ENCODE data around the gene KLHL7. TPM values are rescaled to one million over a fixed set of nuclear protein-coding genes. Genes with fewer than 3 reads are reported as not detected.
A peak's percentile ranks its signal among the peaks of the same experiment; 100 is the strongest.

The KLHL7 gene
- total RNA-seq, 4 donors from 2014 or later = 9.2 to 27.4 (median 25.3) TPM

GRCh38 chr7:23200331-23200730, 94.7 kb downstream of the KLHL7 start:
- in situ Hi-C loops (cut with MboI; ENCODE audit: low pct_ligation_motif_present in 1 of 4, low pct_unique_long_range_greater_than_20kb in 1 of 4, low sequenced_read_pairs in 3 of 4) (no loop called here), intact Hi-C loops (cut with DNase I; ENCODE audit: low total_unique reads) (loop anchor here (10.0 kb wide), 1 partner anchor 1816 kb away; no protein-coding TSS in a partner anchor)
- TF ChIP-seq EP300 (IDR thresholded peaks at IDR 0.05; ENCODE audit: low read depth) = no peak
- TF ChIP-seq, protein P1, sequence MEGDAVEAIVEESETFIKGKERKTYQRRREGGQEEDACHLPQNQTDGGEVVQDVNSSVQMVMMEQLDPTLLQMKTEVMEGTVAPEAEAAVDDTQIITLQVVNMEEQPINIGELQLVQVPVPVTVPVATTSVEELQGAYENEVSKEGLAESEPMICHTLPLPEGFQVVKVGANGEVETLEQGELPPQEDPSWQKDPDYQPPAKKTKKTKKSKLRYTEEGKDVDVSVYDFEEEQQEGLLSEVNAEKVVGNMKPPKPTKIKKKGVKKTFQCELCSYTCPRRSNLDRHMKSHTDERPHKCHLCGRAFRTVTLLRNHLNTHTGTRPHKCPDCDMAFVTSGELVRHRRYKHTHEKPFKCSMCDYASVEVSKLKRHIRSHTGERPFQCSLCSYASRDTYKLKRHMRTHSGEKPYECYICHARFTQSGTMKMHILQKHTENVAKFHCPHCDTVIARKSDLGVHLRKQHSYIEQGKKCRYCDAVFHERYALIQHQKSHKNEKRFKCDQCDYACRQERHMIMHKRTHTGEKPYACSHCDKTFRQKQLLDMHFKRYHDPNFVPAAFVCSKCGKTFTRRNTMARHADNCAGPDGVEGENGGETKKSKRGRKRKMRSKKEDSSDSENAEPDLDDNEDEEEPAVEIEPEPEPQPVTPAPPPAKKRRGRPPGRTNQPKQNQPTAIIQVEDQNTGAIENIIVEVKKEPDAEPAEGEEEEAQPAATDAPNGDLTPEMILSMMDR (IDR thresholded peaks at IDR 0.05) = no peak
- TF ChIP-seq POLR2A (IDR thresholded peaks at IDR 0.05) = no peak
- no peak for TF ChIP-seq POLR2AphosphoS5 (IDR thresholded peaks at IDR 0.05)
- H3K27me3 ChIP-seq = no peaks in the 10 kb centered on the region
- WGBS, 2 donors (ENCODE audit: low coverage in 1 of 2) = 67 to 86% methylated on average over 1 to 2 of the region's 2 CpGs
- H3K4me1 ChIP-seq = peaks cover 0 to 4% (median 0%) of the 10 kb centered on the region in 4 donors
- DNase-seq = no peak
- no peaks in the 10 kb centered on the region for H3K9me3 ChIP-seq
- no peak overlapping the region for H3K4me3 ChIP-seq
- no peak overlapping the region for H3K27ac ChIP-seq
- H3K36me3 ChIP-seq = peaks cover 0 to 24% (median 12%) of the 10 kb centered on the region in 4 donors

- TF ChIP-seq EP300 (IDR thresholded peaks at IDR 0.05; ENCODE audit: low read depth) (no peak), POLR2A (IDR thresholded peaks at IDR 0.05) (no peak), POLR2AphosphoS5 (IDR thresholded peaks at IDR 0.05) (no peak)
- TF ChIP-seq, protein P1 (IDR thresholded peaks at IDR 0.05) = no peak
- Histone ChIP-seq H3K27ac (no peak overlapping the region), H3K9me3 (no peaks in the 10 kb centered on the region), H3K4me3 (no peak overlapping the region), H3K4me1 (peaks cover 0 to 7% (median 0%) of the 10 kb centered on the region in 4 donors), H3K36me3 (peaks cover 0 to 22% (median 10%) of the 10 kb centered on the region in 4 donors), H3K27me3 (peaks cover 8% of the 10 kb centered on the region)
- WGBS, 2 donors (ENCODE audit: low coverage in 1 of 2) = 77 to 80% methylated on average over 1 of the region's 1 CpG
- in situ Hi-C loops (cut with MboI; ENCODE audit: low pct_ligation_motif_present in 1 of 4, low pct_unique_long_range_greater_than_20kb in 1 of 4, low sequenced_read_pairs in 3 of 4) (no loop called here), intact Hi-C loops (cut with DNase I; ENCODE audit: low total_unique reads) (loop anchor here (10.0 kb wide), 1 partner anchor 1819 kb away; no protein-coding TSS in a partner anchor)
- DNase-seq = no peak
Measured at GRCh38 chr7:23204241-23204640, 98.7 kb downstream of the KLHL7 start.

DNA sequence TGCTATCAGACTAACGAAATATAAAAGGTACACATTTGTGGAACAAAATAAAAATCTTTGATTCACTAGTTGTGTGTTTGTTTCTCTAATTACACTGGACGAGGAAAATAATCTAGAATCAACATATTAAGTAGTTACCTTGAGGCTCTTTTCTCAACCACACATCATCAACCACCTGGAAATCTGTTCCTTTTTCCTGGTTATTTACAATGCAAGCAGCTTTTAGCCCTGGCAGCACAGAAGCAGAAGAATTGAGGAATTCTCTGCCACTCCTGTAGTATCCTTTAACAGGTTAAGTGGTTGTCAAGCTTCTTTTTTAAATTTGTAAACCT, 100.0 kb downstream of the KLHL7 start:
- in situ Hi-C loops (cut with MboI; ENCODE audit: low pct_ligation_motif_present in 1 of 4, low pct_unique_long_range_greater_than_20kb in 1 of 4, low sequenced_read_pairs in 3 of 4) (no loop called here), intact Hi-C loops (cut with DNase I; ENCODE audit: low total_unique reads) (loop anchor here (10.0 kb wide), 1 partner anchor 1821 kb away; no protein-coding TSS in a partner anchor)
- H3K27ac ChIP-seq = no peak overlapping the region
- no peaks in the 10 kb centered on the region for H3K9me3 ChIP-seq
- peak overlapping the region in 1 of 4 donors; percentile 1 for H3K4me3 ChIP-seq
- TF ChIP-seq POLR2AphosphoS5 (IDR thresholded peaks at IDR 0.05) (no peak), POLR2A (IDR thresholded peaks at IDR 0.05) (no peak), EP300 (IDR thresholded peaks at IDR 0.05; ENCODE audit: low read depth) (no peak)
- TF ChIP-seq, protein P1 (IDR thresholded peaks at IDR 0.05) = no peak
- peaks cover 0 to 9% (median 4%) of the 10 kb centered on the region in 4 donors for H3K36me3 ChIP-seq
- WGBS, 2 donors (ENCODE audit: low coverage in 1 of 2) = 88 to 93% methylated on average over 2 of the region's 2 CpGs
- no peak for DNase-seq
- peaks cover 8% of the 10 kb centered on the region for H3K27me3 ChIP-seq
- peaks cover 0 to 7% (median 0%) of the 10 kb centered on the region in 4 donors for H3K4me1 ChIP-seq

DNA sequence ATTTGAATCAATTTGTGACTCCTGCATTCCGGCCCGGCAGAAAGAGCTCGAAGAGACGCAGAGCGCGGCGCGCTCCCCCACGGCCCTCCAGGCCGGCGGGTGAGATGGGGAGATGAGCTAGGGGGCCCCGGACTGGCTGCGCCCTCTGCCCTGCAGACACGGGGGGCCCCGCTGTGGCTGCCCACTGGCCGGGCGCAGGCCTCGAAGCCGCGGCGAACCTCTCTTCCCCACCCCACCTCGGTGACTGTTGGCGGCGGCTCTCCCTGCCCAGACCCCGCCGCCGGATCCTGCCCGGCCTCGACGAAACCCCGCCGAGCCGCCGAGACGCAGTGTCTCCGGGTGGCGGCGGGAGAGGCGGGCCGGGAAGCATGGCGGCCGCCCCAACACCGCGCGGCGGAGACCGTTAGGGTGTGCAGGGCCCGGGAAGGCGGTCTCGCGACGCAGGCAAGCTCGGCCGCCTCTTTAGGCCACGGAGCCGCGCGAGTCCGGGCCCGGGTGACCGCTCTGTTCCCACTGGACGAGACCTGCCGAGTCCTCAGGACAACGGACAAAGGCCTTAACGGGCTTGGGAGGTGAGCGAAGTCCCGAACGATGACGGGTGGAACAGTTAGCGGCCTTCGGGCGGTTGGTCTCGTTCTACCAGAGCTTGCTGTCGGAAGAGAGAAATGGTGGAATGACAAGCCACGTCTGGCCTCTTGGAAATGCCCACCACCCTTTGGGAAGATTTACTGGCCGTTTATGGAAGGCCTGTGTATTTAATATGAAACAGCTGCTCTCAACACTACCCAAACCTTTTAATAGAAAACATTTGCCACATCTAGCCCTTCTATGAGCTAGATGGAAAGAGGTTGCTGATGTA, 100.6 kb downstream of the KLHL7 start:
- peaks cover 0 to 6% (median 3%) of the 10 kb centered on the region in 4 donors for H3K36me3 ChIP-seq
- peaks cover 0 to 7% (median 0%) of the 10 kb centered on the region in 4 donors for H3K4me1 ChIP-seq
- in situ Hi-C loops (cut with MboI; ENCODE audit: low pct_ligation_motif_present in 1 of 4, low pct_unique_long_range_greater_than_20kb in 1 of 4, low sequenced_read_pairs in 3 of 4) (no loop called here), intact Hi-C loops (cut with DNase I; ENCODE audit: low total_unique reads) (loop anchor here (10.0 kb wide), 1 partner anchor 1821 kb away; no protein-coding TSS in a partner anchor)
- TF ChIP-seq, protein P1 (IDR thresholded peaks at IDR 0.05) = no peak
- TF ChIP-seq POLR2AphosphoS5 (IDR thresholded peaks at IDR 0.05) (no peak), EP300 (IDR thresholded peaks at IDR 0.05; ENCODE audit: low read depth) (no peak), POLR2A (IDR thresholded peaks at IDR 0.05) (no peak)
- 70% methylated on average over 53 of the region's 76 CpGs; no CpG with 5 or more reads in 1 of the 2 donors for WGBS, 2 donors (ENCODE audit: low coverage in 1 of 2)
- no peaks in the 10 kb centered on the region for H3K9me3 ChIP-seq
- H3K27ac ChIP-seq = no peak overlapping the region
- H3K27me3 ChIP-seq = peaks cover 8% of the 10 kb centered on the region
- peak overlapping the region in 1 of 4 donors; percentile 1 for H3K4me3 ChIP-seq
- DNase-seq = no peak
